ENCODE measurements around the gene FGF18.

GRCh38 chr5:171474230-171474813 lies 54.9 kb downstream of the FGF18 start:
- TF ChIP-seq CTCF (IDR thresholded peaks at IDR 0.05) (no peak), EP300 (IDR thresholded peaks at IDR 0.05) (no peak), POLR2A (IDR thresholded peaks at IDR 0.05; ENCODE audit: low read depth) (no peak), POLR2AphosphoS5 (IDR thresholded peaks at IDR 0.05) (no peak)
